ENCODE results near the gene DNAJC21.

DNAJC21 gene

DNA sequence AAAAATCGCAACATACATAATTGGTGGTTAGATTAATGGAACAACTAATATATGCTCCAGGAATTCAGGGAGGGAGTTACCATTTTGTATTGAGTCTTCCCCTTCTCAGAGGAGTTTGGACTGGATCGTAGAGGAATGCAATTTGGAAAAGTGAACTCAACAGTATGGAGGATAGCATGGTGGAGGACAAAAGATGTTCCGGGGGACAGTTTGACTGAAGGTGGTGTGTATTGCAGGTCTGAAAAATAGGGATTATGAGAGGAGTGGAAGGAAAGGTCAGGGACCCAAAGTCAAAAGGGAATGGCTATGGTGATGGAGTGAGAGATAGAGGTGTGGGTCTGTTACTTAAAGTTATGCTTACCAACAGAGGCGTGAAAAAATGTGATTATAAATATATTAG is 1.5 kb downstream of the DNAJC21 start:
- ATAC-seq (ENCODE audit: low read depth): no peak
- Histone ChIP-seq H3K4me1 (ENCODE audit: insufficient read depth, poor library complexity, severe bottlenecking) (peaks cover 12% of the 10 kb centered on the region), H3K4me3 (ENCODE audit: severe bottlenecking) (peak overlapping the region; percentile 86), H3K27ac (ENCODE audit: poor library complexity, severe bottlenecking) (peak overlapping the region; percentile 76), H3K9me3 (ENCODE audit: severe bottlenecking) (no peaks in the 10 kb centered on the region), H3K27me3 (ENCODE audit: insufficient read depth, poor library complexity, severe bottlenecking) (no peaks in the 10 kb centered on the region), H3K36me3 (ENCODE audit: low read depth) (peaks cover 39% of the 10 kb centered on the region)
- no peak for DNase-seq (ENCODE audit: low spot score)
- TF ChIP-seq, protein P1, sequence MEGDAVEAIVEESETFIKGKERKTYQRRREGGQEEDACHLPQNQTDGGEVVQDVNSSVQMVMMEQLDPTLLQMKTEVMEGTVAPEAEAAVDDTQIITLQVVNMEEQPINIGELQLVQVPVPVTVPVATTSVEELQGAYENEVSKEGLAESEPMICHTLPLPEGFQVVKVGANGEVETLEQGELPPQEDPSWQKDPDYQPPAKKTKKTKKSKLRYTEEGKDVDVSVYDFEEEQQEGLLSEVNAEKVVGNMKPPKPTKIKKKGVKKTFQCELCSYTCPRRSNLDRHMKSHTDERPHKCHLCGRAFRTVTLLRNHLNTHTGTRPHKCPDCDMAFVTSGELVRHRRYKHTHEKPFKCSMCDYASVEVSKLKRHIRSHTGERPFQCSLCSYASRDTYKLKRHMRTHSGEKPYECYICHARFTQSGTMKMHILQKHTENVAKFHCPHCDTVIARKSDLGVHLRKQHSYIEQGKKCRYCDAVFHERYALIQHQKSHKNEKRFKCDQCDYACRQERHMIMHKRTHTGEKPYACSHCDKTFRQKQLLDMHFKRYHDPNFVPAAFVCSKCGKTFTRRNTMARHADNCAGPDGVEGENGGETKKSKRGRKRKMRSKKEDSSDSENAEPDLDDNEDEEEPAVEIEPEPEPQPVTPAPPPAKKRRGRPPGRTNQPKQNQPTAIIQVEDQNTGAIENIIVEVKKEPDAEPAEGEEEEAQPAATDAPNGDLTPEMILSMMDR (IDR thresholded peaks at IDR 0.05; ENCODE audit: poor library complexity, severe bottlenecking): no peak

GRCh38 chr5:34932947-34933346 is 3.6 kb downstream of the DNAJC21 start:
- ATAC-seq (ENCODE audit: low read depth) (no peak), DNase-seq (ENCODE audit: low spot score) (no peak)
- no peak overlapping the region for H3K27ac ChIP-seq (ENCODE audit: poor library complexity, severe bottlenecking)
- H3K27me3 ChIP-seq (ENCODE audit: insufficient read depth, poor library complexity, severe bottlenecking): no peaks in the 10 kb centered on the region
- H3K9me3 ChIP-seq (ENCODE audit: severe bottlenecking): no peaks in the 10 kb centered on the region
- H3K4me1 ChIP-seq (ENCODE audit: insufficient read depth, poor library complexity, severe bottlenecking): peaks cover 12% of the 10 kb centered on the region
- H3K36me3 ChIP-seq (ENCODE audit: low read depth): peaks cover 46% of the 10 kb centered on the region
- TF ChIP-seq, protein P1 (IDR thresholded peaks at IDR 0.05; ENCODE audit: poor library complexity, severe bottlenecking): no peak
- H3K4me3 ChIP-seq (ENCODE audit: severe bottlenecking): no peak overlapping the region

DNA sequence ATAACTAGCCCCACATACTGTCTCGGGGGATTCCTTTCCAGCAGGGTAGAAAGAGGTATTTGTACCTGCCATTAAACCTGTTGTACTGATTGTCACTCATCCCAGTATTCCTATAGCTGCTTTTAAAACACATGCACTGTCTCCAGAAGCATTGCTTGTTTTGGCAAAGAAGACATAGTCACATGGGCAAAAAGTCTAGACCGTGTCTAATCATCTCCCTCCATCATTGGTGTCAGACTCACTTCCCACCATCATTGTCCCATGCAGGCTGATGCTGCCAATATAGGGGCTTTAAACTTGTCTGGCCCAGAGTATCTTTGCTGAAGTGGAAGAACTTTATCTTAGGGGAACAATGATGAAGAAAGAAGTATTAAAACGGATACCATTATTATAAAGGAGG is 12.6 kb downstream of the DNAJC21 start:
- no peaks in the 10 kb centered on the region for H3K4me1 ChIP-seq (ENCODE audit: insufficient read depth, poor library complexity, severe bottlenecking)
- H3K27me3 ChIP-seq (ENCODE audit: insufficient read depth, poor library complexity, severe bottlenecking): no peaks in the 10 kb centered on the region
- no peak overlapping the region for H3K4me3 ChIP-seq (ENCODE audit: severe bottlenecking)
- TF ChIP-seq, protein P1 (IDR thresholded peaks at IDR 0.05; ENCODE audit: poor library complexity, severe bottlenecking): no peak
- peaks cover 91% of the 10 kb centered on the region for H3K36me3 ChIP-seq (ENCODE audit: low read depth)
- H3K27ac ChIP-seq (ENCODE audit: poor library complexity, severe bottlenecking): no peak overlapping the region
- H3K9me3 ChIP-seq (ENCODE audit: severe bottlenecking): no peaks in the 10 kb centered on the region
- no peak for DNase-seq (ENCODE audit: low spot score)
- ATAC-seq (ENCODE audit: low read depth): no peak

- H3K9me3 ChIP-seq (ENCODE audit: severe bottlenecking): no peaks in the 10 kb centered on the region
- peaks cover 81% of the 10 kb centered on the region for H3K36me3 ChIP-seq (ENCODE audit: low read depth)
- no peak overlapping the region for H3K27ac ChIP-seq (ENCODE audit: poor library complexity, severe bottlenecking)
- H3K4me1 ChIP-seq (ENCODE audit: insufficient read depth, poor library complexity, severe bottlenecking): no peaks in the 10 kb centered on the region
- H3K4me3 ChIP-seq (ENCODE audit: severe bottlenecking): no peak overlapping the region
- no peaks in the 10 kb centered on the region for H3K27me3 ChIP-seq (ENCODE audit: insufficient read depth, poor library complexity, severe bottlenecking)
- TF ChIP-seq, protein P1 (IDR thresholded peaks at IDR 0.05; ENCODE audit: poor library complexity, severe bottlenecking): no peak
- DNase-seq (ENCODE audit: low spot score): no peak
- ATAC-seq (ENCODE audit: low read depth): no peak
Measured at GRCh38 chr5:34944044-34944443, 14.7 kb downstream of the DNAJC21 start.

DNA sequence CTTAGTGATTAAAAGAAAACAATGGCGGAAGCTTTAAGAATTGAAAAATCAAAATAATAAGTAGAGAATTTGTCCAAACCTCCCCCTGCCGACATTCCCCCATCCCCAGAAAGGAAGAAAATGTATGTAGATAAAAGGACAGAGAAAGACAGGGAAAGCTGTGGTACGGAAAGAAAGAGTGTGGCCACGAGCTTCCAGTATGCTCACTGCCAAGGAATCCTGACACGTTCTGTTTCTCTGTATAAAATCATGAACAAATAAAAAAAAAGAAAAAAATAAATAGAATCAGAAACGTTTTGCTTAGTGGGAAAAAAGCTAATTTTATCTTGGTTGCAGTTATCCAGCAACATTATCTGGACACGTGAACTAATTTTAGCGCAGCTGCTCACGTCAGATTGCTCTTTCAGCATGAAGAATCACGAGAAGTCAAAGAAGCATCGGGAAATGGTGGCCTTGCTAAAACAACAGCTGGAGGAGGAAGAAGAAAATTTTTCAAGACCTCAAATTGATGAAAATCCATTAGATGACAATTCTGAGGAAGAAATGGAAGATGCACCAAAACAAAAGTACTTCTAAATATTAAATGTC is 15.2 kb downstream of the DNAJC21 start:
- ATAC-seq (ENCODE audit: low read depth) (no peak), DNase-seq (ENCODE audit: low spot score) (no peak)
- H3K9me3 ChIP-seq (ENCODE audit: severe bottlenecking): no peaks in the 10 kb centered on the region
- H3K27me3 ChIP-seq (ENCODE audit: insufficient read depth, poor library complexity, severe bottlenecking): no peaks in the 10 kb centered on the region
- no peaks in the 10 kb centered on the region for H3K4me1 ChIP-seq (ENCODE audit: insufficient read depth, poor library complexity, severe bottlenecking)
- peaks cover 80% of the 10 kb centered on the region for H3K36me3 ChIP-seq (ENCODE audit: low read depth)
- TF ChIP-seq, protein P1 (IDR thresholded peaks at IDR 0.05; ENCODE audit: poor library complexity, severe bottlenecking): no peak
- no peak overlapping the region for H3K27ac ChIP-seq (ENCODE audit: poor library complexity, severe bottlenecking)
- H3K4me3 ChIP-seq (ENCODE audit: severe bottlenecking): no peak overlapping the region

All from RWPE2 (cell line).